Measurements from ENCODE around the gene PITPNM3.

DNA sequence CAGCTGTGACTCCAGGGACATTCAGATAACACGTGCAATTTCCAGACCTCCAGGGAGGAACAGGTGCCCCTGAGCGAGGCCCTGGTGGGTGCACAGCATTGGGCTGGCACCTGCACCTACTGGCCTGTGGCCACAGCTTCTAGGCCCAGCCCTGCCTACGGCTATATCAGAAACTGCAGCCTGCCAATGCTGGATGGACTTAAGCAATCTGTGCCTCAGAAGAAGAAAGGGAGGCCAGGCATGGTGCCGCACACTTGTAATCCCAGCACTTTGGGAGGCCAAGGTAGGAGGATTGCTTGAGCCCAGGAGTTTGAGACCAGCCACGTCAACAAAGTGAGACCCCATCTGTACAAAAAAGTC is 12.4 kb downstream of the PITPNM3 start:
- TF ChIP-seq CTCF (IDR thresholded peaks at IDR 0.05) (no peak), POLR2A (IDR thresholded peaks at IDR 0.05) (no peak), POLR2AphosphoS5 (IDR thresholded peaks at IDR 0.05) (no peak)
